HG02763 (cell line): ENCODE data around the gene GALNT13.
"Not testable (repeated sequence)": the region's sequence is repeated elsewhere in the genome, so short reads cannot be mapped to it uniquely, and the experiment has no call there.

Source experiments
- ATAC-seq: cut with Tn5 transposase; IDR thresholded peaks from one replicate; pipeline ENCODE4 v1.9.1; 2021; ENCODE audit warnings: mild to moderate bottlenecking, moderate library complexity; ENCODE audit not compliant: unreplicated experiment

The GALNT13 gene

GRCh38 chr2:154459286-154459685 lies 587.6 kb downstream of the GALNT13 start:
- no peak for ATAC-seq

- no peak for ATAC-seq
Measured at GRCh38 chr2:154462634-154463033, 590.9 kb downstream of the GALNT13 start.

GRCh38 chr2:154466226-154466625 lies 594.5 kb downstream of the GALNT13 start:
- no peak for ATAC-seq

GRCh38 chr2:154470376-154470775 lies 598.7 kb downstream of the GALNT13 start:
- ATAC-seq, result no peak

GRCh38 chr2:154471492-154471891 lies 599.8 kb downstream of the GALNT13 start:
- ATAC-seq, result not testable (repeated sequence)

- no peak for ATAC-seq
Measured at GRCh38 chr2:154477319-154477718, 605.6 kb downstream of the GALNT13 start.

- ATAC-seq, result no peak
Measured at GRCh38 chr2:154480521-154480920, 608.8 kb downstream of the GALNT13 start.

GRCh38 chr2:154481336-154481735 lies 609.6 kb downstream of the GALNT13 start:
- no peak for ATAC-seq

GRCh38 chr2:154484338-154485099 lies 612.8 kb downstream of the GALNT13 start:
- no peak for ATAC-seq

- ATAC-seq, result no peak
Measured at GRCh38 chr2:154488801-154489200, 617.1 kb downstream of the GALNT13 start.

- no peak for ATAC-seq
Measured at GRCh38 chr2:154489266-154489858, 617.6 kb downstream of the GALNT13 start.

GRCh38 chr2:154490530-154490929 lies 618.8 kb downstream of the GALNT13 start:
- ATAC-seq, result no peak

GRCh38 chr2:154495455-154495868 lies 623.7 kb downstream of the GALNT13 start:
- no peak for ATAC-seq

GRCh38 chr2:154497019-154497418 lies 625.3 kb downstream of the GALNT13 start:
- ATAC-seq, result no peak
